HG03095 (cell line): Measurements from ENCODE around the gene RAD51AP1.
A peak's percentile ranks its signal among the peaks of the same experiment; 100 is the strongest.
"Not testable (repeated sequence)": the region's sequence is repeated elsewhere in the genome, so short reads cannot be mapped to it uniquely, and the experiment has no call there.

Experiments
- ATAC-seq: cut with Tn5 transposase; IDR thresholded peaks from one replicate; pipeline ENCODE4 v1.9.1; 2021; ENCODE audit warnings: moderate library complexity; ENCODE audit not compliant: unreplicated experiment

RAD51AP1 gene

GRCh38 chr12:4538207-4539160 is at the start of gene RAD51AP1:
Gene RAD51AP1, plus strand, starts transcription at chr12:4538890. Its CDS starts 50 bp downstream, at chr12:4538940.
- ATAC-seq: peak; percentile 79

GRCh38 chr12:4489556-4489955 is 49.1 kb upstream of the RAD51AP1 start:
- no peak for ATAC-seq

GRCh38 chr12:4490973-4491372 is 47.7 kb upstream of the RAD51AP1 start:
- no peak for ATAC-seq

GRCh38 chr12:4496145-4496838 is 42.4 kb upstream of the RAD51AP1 start:
- peak; percentile 98 for ATAC-seq

- no peak for ATAC-seq
Measured at GRCh38 chr12:4499186-4499585, 39.5 kb upstream of the RAD51AP1 start.

GRCh38 chr12:4505376-4505986 is 33.2 kb upstream of the RAD51AP1 start:
- no peak for ATAC-seq

GRCh38 chr12:4506430-4506829 is 32.3 kb upstream of the RAD51AP1 start:
- no peak for ATAC-seq

GRCh38 chr12:4506870-4507269 is 31.8 kb upstream of the RAD51AP1 start:
- peak; percentile 98 for ATAC-seq

GRCh38 chr12:4508503-4508902 is 30.2 kb upstream of the RAD51AP1 start:
- ATAC-seq: not testable (repeated sequence)

- ATAC-seq: not testable (repeated sequence)
Measured at GRCh38 chr12:4509269-4509668, 29.4 kb upstream of the RAD51AP1 start.

GRCh38 chr12:4518106-4518728 is 20.5 kb upstream of the RAD51AP1 start:
- ATAC-seq: no peak

- ATAC-seq: not testable (repeated sequence)
Measured at GRCh38 chr12:4523443-4523842, 15.2 kb upstream of the RAD51AP1 start.

GRCh38 chr12:4526923-4527546 is 11.7 kb upstream of the RAD51AP1 start:
- no peak for ATAC-seq

- no peak for ATAC-seq
Measured at GRCh38 chr12:4530160-4530559, 8.5 kb upstream of the RAD51AP1 start.

- no peak for ATAC-seq
Measured at GRCh38 chr12:4530982-4531586, 7.6 kb upstream of the RAD51AP1 start.

GRCh38 chr12:4535092-4535491 is 3.6 kb upstream of the RAD51AP1 start:
- ATAC-seq: no peak

GRCh38 chr12:4535871-4536270 is 2.8 kb upstream of the RAD51AP1 start:
- ATAC-seq: no peak

GRCh38 chr12:4539167-4539870 is 629 bp downstream of the RAD51AP1 start:
- ATAC-seq: no peak

GRCh38 chr12:4540170-4540569 is 1.5 kb downstream of the RAD51AP1 start:
- no peak for ATAC-seq

- ATAC-seq: no peak
Measured at GRCh38 chr12:4540638-4541037, 1.9 kb downstream of the RAD51AP1 start.
